Neural cell (in vitro differentiated cells): ENCODE results near the gene RASEF. TPM values are rescaled to one million over a fixed set of nuclear protein-coding genes. Genes with fewer than 3 reads are reported as not detected.
"Not testable (repeated sequence)": the region's sequence is repeated elsewhere in the genome, so short reads cannot be mapped to it uniquely, and the experiment has no call there.

Source experiments
- H2AFZ ChIP-seq: fragments of 200-600, 300-800 bp; sonication (generic), shearing (Covaris generic); 2 replicates; pipeline ENCODE4 v1.6.0; 2014; ENCODE audit warnings: low read depth, mild to moderate bottlenecking, antibody characterized with exemption, low read length, moderate library complexity
- H3F3A ChIP-seq: fragments of 200-600 bp; shearing (Covaris generic); 2 replicates; pipeline ENCODE4 v1.6.1; 2016; ENCODE audit warnings: mild to moderate bottlenecking, moderate library complexity, mixed read lengths, antibody characterized with exemption, low read length; ENCODE audit not compliant: insufficient read depth, poor library complexity, severe bottlenecking
- H3K27ac ChIP-seq: fragments of 200-600, 300-800 bp; sonication (generic), shearing (Covaris generic); 2 replicates; pipeline ENCODE4 v1.5.1; 2014; ENCODE audit warnings: mild to moderate bottlenecking, low read length, moderate library complexity
- H3K27me3 ChIP-seq: fragments of 300-800, 200-600 bp; sonication (generic), shearing (Covaris generic); 2 replicates; pipeline ENCODE4 v1.6.0; 2014; ENCODE audit warnings: mild to moderate bottlenecking, low read depth, low read length, moderate library complexity; ENCODE audit not compliant: insufficient read depth
- H3K36me3 ChIP-seq: fragments of 300-800, 200-600 bp; sonication (generic), shearing (Covaris generic); 2 replicates; pipeline ENCODE4 v1.5.1; 2014; ENCODE audit warnings: mild to moderate bottlenecking, antibody characterized with exemption, low read length, moderate library complexity; ENCODE audit not compliant: insufficient read depth
- H3K4me2 ChIP-seq: fragments of 300-800, 200-600 bp; sonication (generic), shearing (Covaris generic); 2 replicates; pipeline ENCODE4 v1.6.0; 2014; ENCODE audit warnings: mild to moderate bottlenecking, low read length
- H3K4me3 ChIP-seq: fragments of 300-800, 200-600 bp; sonication (generic), shearing (Covaris generic); 2 replicates; pipeline ENCODE4 v1.5.1; 2014; ENCODE audit warnings: mild to moderate bottlenecking, low read length, moderate library complexity
- H3K79me2 ChIP-seq: fragments of 200-600 bp; shearing (Covaris generic); replicated peaks from 2 replicates; pipeline ENCODE4 v1.6.0; 2014; ENCODE audit warnings: mild to moderate bottlenecking, low read length, moderate library complexity; ENCODE audit not compliant: insufficient read depth
- H3K9ac ChIP-seq: fragments of 300-800, 200-600 bp; sonication (generic), shearing (Covaris generic); 2 replicates; pipeline ENCODE4 v1.6.1; 2016; ENCODE audit warnings: mild to moderate bottlenecking, low read length, mixed read lengths
- H3K9me2 ChIP-seq: fragments of 200-600 bp; shearing (Covaris generic); 2 replicates; pipeline ENCODE4 v1.6.1; 2016; ENCODE audit warnings: mild to moderate bottlenecking, low read length, mixed read lengths; ENCODE audit not compliant: insufficient read depth
- H3K9me3 ChIP-seq: fragments of 200-600, 300-800 bp; sonication (generic), shearing (Covaris generic); 2 replicates; pipeline ENCODE4 v1.6.1; 2016; ENCODE audit warnings: mild to moderate bottlenecking, mixed run types, low read length, moderate library complexity, mixed read lengths
- H4K20me1 ChIP-seq: fragments of 200-600 bp; shearing (Covaris generic); 2 replicates; pipeline ENCODE4 v1.6.1; 2016; ENCODE audit warnings: mild to moderate bottlenecking, mixed run types; ENCODE audit not compliant: insufficient read depth
- CTCF ChIP-seq: fragments of 450-650 bp; IDR thresholded peaks from 2 replicates; pipeline ENCODE4 v1.5.1; 2014; ENCODE audit warnings: antibody characterized with exemption, mild to moderate bottlenecking, moderate library complexity; ENCODE audit not compliant: poor library complexity, severe bottlenecking
- EP300 ChIP-seq: fragments of 450-650 bp; conservative IDR thresholded peaks from 2 replicates; pipeline ENCODE4 v1.6.1; 2014; ENCODE audit warnings: antibody characterized with exemption, mild to moderate bottlenecking, moderate library complexity; ENCODE audit not compliant: poor library complexity, severe bottlenecking
- EZH2 ChIP-seq: fragments of 200-600, 300-800 bp; shearing (Covaris generic), sonication (generic); IDR thresholded peaks from 2 replicates; pipeline ENCODE4 v1.6.1; 2014; ENCODE audit warnings: antibody characterized with exemption, low read length, borderline replicate concordance, mild to moderate bottlenecking; ENCODE audit not compliant: insufficient read depth, poor library complexity, severe bottlenecking
- MXI1 ChIP-seq: fragments of 450-650 bp; conservative IDR thresholded peaks from 2 replicates; pipeline ENCODE4 v1.6.1; 2014; ENCODE audit warnings: antibody characterized with exemption, mild to moderate bottlenecking; ENCODE audit not compliant: poor library complexity, severe bottlenecking
- POLR2AphosphoS5 ChIP-seq: IDR thresholded peaks from 2 replicates; pipeline ENCODE4 v1.6.1; 2012
- RAD21 ChIP-seq: fragments of 450-650 bp; conservative IDR thresholded peaks from 2 replicates; pipeline ENCODE4 v1.6.1; 2014; ENCODE audit warnings: antibody characterized with exemption, mild to moderate bottlenecking, moderate library complexity
- REST ChIP-seq: IDR thresholded peaks from 2 replicates; pipeline ENCODE4 v1.6.1; 2012; ENCODE audit warnings: borderline replicate concordance
- SMC3 ChIP-seq: fragments of 450-650 bp; conservative IDR thresholded peaks from 2 replicates; pipeline ENCODE4 v1.6.1; 2014; ENCODE audit warnings: antibody characterized with exemption, mild to moderate bottlenecking, moderate library complexity; ENCODE audit not compliant: poor library complexity
- TAF1 ChIP-seq: IDR thresholded peaks from 2 replicates; pipeline ENCODE4 v1.6.1; 2012; ENCODE audit warnings: low read depth
- polyA plus RNA-seq: library from polyadenylated mRNA; depleted of rRNA; stranded (reverse); fragments of >200 nt; gene quantifications from 2 replicates; pipeline ENCODE4 v1.2.3, GENCODE V29; 2014

Gene RASEF
- polyA plus RNA-seq, 1 donor from 2014 or later: 0.12 TPM

DNA sequence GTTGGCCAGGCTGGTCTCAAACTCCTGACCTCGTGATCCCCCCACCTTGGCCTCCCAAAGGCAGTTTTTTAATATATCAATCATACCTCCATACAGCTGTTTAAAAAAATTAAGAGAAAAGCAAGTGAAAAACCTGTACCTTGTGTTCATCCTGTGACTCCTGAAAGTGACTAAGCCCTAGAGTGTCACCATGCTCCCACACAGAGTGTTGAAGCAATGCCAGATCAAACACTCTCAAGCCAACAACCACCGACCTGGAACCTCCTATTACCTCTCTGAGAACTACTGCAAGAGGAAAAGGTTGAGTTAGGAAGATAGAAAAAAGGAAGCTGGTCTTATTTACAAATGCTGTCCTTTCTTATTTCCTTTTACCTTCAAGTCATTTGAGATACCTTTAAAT, 123.5 kb downstream of the RASEF start:
- Histone ChIP-seq H3K9ac (no peak overlapping the region), H3F3A (no peaks in the 10 kb centered on the region), H3K9me3 (no peaks in the 10 kb centered on the region), H4K20me1 (no peaks in the 10 kb centered on the region), H2AFZ (no peak overlapping the region), H3K27me3 (no peaks in the 10 kb centered on the region), H3K79me2 (no peaks in the 10 kb centered on the region), H3K4me3 (no peak overlapping the region), H3K4me2 (no peak overlapping the region), H3K27ac (no peak overlapping the region), H3K9me2 (no peaks in the 10 kb centered on the region), H3K36me3 (no peaks in the 10 kb centered on the region)
- TF ChIP-seq SMC3 (no peak), POLR2AphosphoS5 (no peak)

DNA sequence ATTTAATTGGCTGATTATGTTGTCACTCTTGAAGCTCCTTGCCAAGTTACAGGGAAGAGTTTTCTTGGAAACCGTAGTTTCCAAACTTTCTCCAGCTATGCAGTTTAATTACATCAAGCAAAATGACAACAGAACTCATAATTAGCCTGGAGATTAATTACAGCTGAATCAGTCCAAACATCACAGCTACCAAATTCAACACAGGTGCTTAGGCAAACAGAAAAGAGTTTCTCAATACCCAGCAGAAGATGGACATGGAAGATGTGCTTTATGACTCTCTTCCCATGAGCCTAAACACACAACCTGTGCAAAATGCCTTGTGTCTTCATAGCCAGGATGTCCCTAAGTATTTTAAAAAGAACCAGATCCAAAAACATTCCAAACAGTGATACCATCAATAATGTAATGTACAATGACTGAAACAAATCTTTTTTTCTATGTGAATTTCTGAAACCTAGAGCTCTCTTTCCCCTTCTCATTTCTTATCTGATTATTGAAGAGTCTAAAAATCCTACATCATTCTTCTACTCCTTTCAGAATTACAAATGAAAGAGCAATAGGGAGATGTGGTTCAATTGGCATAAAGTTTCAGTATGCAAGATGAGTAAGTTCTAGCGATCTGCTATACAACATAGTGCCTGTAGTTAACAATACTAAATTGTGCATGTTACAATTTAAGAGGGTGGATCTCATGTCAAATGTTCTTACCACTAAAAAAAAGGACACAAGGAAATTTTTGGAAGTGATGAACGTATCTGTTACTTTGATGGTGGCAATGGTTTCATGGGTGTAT, 124.3 kb downstream of the RASEF start:
- Histone ChIP-seq H3K9ac (no peak overlapping the region), H3K9me3 (no peaks in the 10 kb centered on the region), H3K79me2 (no peaks in the 10 kb centered on the region), H4K20me1 (no peaks in the 10 kb centered on the region), H3F3A (no peaks in the 10 kb centered on the region), H3K27ac (no peak overlapping the region), H3K36me3 (no peaks in the 10 kb centered on the region), H3K4me3 (no peak overlapping the region), H3K27me3 (no peaks in the 10 kb centered on the region), H3K9me2 (no peaks in the 10 kb centered on the region), H3K4me2 (no peak overlapping the region), H2AFZ (no peak overlapping the region)
- TF ChIP-seq TAF1 (no peak), CTCF (no peak), POLR2AphosphoS5 (no peak), SMC3 (no peak), REST (no peak), EZH2 (no peak), EP300 (no peak), MXI1 (no peak), RAD21 (no peak)

- not testable (repeated sequence) for H2AFZ ChIP-seq, H3K27ac ChIP-seq, H3K36me3 ChIP-seq, H4K20me1 ChIP-seq, H3F3A ChIP-seq, H3K4me3 ChIP-seq, H3K9me2 ChIP-seq, H3K9me3 ChIP-seq, H3K4me2 ChIP-seq, H3K9ac ChIP-seq, H3K27me3 ChIP-seq, H3K79me2 ChIP-seq
Measured at GRCh38 chr9:82936561-82936960, 126.4 kb downstream of the RASEF start.
